PFSK-1 (cell line): ENCODE results near the gene TMEM129.

Source experiments
- POLR2AphosphoS5 ChIP-seq: IDR thresholded peaks from 2 replicates; pipeline ENCODE4 v1.6.1; 2012; ENCODE audit warnings: low read depth, mild to moderate bottlenecking, control low read depth, low read length, moderate library complexity
- REST ChIP-seq, 2 experiments: IDR thresholded peaks; 2 replicates each; pipeline versions ENCODE4 v1.6.1 to v1.8.0; 2011 to 2012; ENCODE audit warnings: low read depth in 2 of 2, low read length in 2 of 2, control low read depth in 1 of 2, inconsistent platforms in 1 of 2, mild to moderate bottlenecking in 1 of 2, moderate library complexity in 1 of 2; ENCODE audit not compliant: insufficient read depth in 1 of 2
- TAF1 ChIP-seq: IDR thresholded peaks from 2 replicates; pipeline ENCODE4 v1.6.1; 2012; ENCODE audit warnings: low read length, control low read depth, borderline replicate concordance; ENCODE audit not compliant: insufficient read depth

DNA sequence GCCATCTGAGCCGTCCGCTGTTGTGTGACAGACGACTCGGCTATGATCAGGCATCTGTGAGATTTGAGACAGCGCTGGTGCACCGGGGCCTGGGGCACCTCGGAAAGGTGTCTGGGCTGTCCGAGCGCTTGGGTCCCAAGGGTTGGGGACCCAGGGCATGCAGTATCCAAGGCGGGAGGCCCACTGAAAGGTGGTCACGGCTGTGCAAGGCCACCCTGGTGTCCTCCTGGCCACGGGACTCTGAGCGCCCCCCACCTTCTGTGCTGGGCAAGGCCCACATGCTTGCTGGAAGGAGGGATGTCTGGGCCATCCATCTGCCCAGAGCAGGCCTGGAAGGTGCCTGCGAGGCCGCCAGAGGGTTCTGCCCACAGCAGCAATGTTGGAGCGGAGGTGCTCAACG is 20.1 kb upstream of the TMEM129 start:
- TF ChIP-seq POLR2AphosphoS5 (no peak), TAF1 (no peak), REST (IDR thresholded peaks at IDR 0.05; ENCODE audit: insufficient read depth in 1 of 2, low read depth in 2 of 2, low read length in 2 of 2) (no peak)
